GM03348 (cell line): Measurements from ENCODE around the gene ZFHX3.

Experiments
- DNase-seq: peaks from one replicate; pipeline ENCODE4 v3.0.0; 2012; ENCODE audit warnings: low spot score

ZFHX3 gene

GRCh38 chr16:72875291-72876031, 172.5 kb downstream of the ZFHX3 start:
- no peak for DNase-seq

- peak; percentile 41 for DNase-seq
Measured at GRCh38 chr16:72873853-72874252, 174.1 kb downstream of the ZFHX3 start.

DNA sequence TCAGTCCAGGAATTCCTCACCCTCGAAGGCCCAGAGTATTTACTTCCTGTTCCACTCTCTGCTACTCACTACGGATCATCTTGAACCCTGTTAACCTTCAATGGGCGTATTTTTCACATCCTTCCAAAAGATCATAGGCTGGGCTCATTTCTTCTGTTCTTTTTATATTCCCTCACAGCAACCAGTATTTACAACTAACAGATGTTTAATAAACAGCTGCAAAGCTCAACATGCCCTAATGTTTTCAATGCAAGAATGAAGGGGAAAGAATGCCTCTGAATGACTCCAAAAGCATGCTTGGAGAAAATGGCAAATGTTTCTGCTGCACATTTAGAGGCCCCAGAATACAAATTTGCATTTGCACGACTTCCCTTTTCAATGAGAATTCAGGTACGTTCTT, 174.9 kb downstream of the ZFHX3 start:
- no peak for DNase-seq

GRCh38 chr16:72865835-72866234, 182.1 kb downstream of the ZFHX3 start:
- DNase-seq, result no peak

- no peak for DNase-seq
Measured at GRCh38 chr16:72865258-72865657, 182.7 kb downstream of the ZFHX3 start.

DNA sequence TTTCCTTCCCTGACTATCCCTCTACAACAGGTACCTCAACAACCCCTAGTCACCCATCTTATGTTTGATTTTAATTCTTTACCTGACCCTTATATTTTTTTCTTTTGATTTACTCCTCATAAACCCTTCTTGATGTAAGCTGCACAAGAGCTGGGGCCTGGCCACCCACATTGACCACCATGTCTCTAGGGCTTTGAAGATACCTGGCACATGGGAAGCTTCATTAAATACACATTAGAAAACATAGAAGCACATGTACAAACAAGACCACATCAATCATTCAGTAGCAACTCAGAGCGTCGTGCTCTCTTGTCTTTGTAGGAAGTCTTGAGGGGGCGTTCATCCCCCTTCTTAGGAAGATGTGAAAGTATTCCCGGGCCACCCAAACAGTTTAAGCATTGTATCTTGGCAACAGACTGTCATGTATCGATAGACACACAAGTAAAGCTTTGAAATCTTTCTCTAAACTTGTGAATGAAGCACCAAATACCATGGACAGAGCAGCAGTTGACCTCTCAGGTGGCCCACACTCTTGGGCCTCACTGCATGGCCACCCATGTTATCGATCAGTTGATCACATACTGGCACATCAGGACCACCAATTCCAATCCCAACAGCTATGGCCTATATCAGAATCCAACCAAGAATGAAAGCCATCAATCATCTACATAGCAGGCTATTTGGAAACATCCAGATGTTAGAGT, 183.6 kb downstream of the ZFHX3 start:
- DNase-seq, result no peak

DNA sequence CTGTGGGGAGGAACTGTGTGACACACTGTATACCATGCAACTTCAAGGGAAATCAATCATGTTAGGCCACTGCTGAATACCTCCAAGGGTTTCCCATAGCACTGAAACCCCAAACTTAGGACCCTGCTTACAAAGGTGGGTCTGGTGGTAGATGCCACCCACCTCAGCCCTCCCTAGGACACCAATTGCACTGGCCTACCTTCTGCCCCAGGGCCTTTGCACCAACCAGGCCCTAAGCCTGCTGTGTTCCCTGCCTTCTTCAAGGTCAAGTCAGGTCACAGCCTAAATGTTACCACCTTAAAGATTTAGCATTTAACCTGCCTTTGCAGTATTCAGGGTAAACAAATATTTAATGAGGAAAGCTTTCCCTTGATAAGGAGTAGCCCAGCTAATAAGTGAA, 185.8 kb downstream of the ZFHX3 start:
- DNase-seq, result no peak

DNA sequence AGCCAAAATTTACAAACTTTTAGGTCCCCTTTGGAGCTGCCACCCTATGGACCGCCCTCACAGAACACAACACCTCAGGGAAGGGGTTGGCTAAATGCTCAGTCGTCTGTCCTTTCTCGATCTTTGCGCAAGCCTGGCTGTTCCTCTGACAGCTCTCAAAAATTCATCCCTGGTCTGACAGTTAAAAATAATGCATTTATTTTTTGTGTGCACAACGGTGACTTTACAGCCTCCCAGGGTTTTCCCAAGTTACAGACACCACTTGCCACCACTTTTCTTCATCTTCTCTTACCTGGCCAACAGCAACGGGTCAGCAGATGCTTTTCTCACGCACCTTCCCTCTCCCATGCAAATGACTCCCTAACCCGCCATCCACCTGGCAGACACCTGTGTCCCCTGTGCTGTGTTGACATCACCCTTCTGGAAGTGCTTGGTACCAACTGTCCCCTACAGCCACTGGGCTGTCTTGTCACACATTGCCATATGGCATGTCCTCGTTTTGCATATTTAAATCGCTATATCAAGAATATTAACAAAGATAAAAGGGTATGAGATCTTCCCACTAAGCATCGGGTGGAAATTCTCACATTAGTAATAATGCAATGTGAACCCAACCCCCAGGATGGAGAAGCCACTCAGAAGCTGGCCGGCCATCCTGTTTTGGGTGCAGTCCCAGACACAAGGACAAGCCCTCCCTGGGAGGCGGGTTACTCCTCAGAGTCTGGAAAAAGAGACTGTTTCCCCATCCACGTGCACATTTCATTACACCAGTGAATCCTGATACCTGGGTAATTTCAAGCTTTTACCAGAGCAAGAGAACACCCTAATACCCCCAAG, 187.0 kb downstream of the ZFHX3 start:
- DNase-seq, result no peak

- DNase-seq, result no peak
Measured at GRCh38 chr16:72859581-72859980, 188.3 kb downstream of the ZFHX3 start.

- DNase-seq, result no peak
Measured at GRCh38 chr16:72858665-72859493, 189.0 kb downstream of the ZFHX3 start.

GRCh38 chr16:72857834-72858664, 189.9 kb downstream of the ZFHX3 start:
- no peak for DNase-seq

GRCh38 chr16:72856797-72857196, 191.1 kb downstream of the ZFHX3 start:
- no peak for DNase-seq

- DNase-seq, result no peak
Measured at GRCh38 chr16:72854267-72854959, 193.5 kb downstream of the ZFHX3 start.

- DNase-seq, result no peak
Measured at GRCh38 chr16:72853575-72854266, 194.2 kb downstream of the ZFHX3 start.

GRCh38 chr16:72852421-72852820, 195.5 kb downstream of the ZFHX3 start:
- DNase-seq, result no peak

DNA sequence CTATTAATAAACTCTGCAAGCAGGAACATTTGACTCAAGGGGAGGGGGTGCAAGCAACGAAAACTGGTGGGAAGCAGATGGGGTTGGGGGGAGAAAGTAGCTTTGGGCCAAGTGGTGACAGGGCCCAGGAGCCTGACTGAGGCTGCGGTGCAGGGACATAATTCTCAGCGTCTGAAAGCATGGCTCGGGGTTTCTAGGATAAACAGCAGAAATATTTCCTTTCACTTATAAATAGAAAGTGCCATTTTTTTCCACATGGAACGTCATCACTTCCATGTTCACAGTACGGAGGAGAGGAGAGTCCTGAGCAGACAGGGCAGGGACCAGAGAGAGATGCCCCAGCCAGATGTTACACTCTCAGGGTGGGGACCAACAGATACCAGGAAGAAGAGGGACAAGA, 197.1 kb downstream of the ZFHX3 start:
- peak; percentile 44 for DNase-seq

DNA sequence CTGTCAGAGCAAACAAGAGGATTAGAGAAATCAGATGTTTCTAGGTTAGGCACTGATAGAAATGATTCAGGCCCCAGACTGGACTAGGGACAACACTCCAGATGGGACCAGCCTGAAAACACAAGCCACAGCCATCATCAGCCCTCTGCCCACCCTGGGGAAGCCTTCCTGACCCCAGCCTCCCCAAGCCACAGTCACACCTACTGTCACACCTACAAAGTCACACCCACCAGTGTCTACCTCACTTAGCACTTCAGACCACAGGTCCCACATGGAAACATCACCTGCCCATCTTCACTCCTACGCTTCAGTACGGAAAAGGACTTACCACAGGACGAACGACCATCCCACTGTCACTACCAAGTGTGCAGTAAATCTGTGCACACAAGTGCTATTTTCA, 197.9 kb downstream of the ZFHX3 start:
- no peak for DNase-seq

- peak; percentile 85 for DNase-seq
Measured at GRCh38 chr16:72848759-72849664, 198.9 kb downstream of the ZFHX3 start.

DNA sequence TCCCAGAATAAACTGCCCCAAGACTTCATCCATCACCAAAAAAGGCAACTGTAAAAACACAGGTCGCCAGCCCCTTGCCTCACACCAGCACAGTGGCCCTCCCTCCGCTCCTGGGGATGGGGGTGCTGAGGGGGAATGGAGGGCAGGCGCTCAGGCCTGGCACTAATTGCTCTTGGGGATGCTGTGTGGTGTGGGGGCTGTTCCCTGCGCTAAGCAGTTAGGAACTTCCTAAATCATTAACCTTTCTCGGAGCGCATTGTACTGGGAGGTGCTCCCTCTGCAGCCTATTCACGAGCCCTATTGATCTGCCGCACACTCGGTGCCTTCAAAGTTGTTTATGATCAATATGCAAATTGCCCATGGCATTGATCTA, 199.9 kb downstream of the ZFHX3 start:
- DNase-seq, result no peak
